Heart left ventricle (tissue), 13 donors: Measurements from ENCODE around the gene JPH3.

Experiments used
- POLR2A ChIP-seq, 2 donors: fragments of 450-650 bp; IDR thresholded peaks; one replicate each; pipeline ENCODE4 v1.6.1; 2017; ENCODE audit warnings: antibody characterized with exemption in 2 of 2, mild to moderate bottlenecking in 2 of 2, moderate library complexity in 2 of 2
- TF ChIP-seq, protein P1 (sequence below), 12 donors: fragments of 200-600 bp; sonication (generic) in 4 of 12; IDR thresholded peaks; one replicate each; pipeline versions ENCODE4 v1.5.0 to v1.8.0; 2018 to 2022; ENCODE audit warnings: antibody characterized with exemption in 12 of 12, mild to moderate bottlenecking in 5 of 12
- donor health status: ischemic (EF 13 %, LVEDD 7.1; RV severe dilation, severe dysfunction).
- donor health status: DM: no; HTN: yes; CAD: no.
- donor health status: DM: no; HTN: no; CAD: no.
- donor health status: ischemic (EF 25% LVEDD 6.9; RV normal size, moderate dysfunction).
- donor health status: ischemic (EF 25% LVEDD 5.7; RV mildly dilated, moderate dysfunction).
- donor health status: ischemic (EF 35%, LVEDD 5.7; RV mildly dilated, moderate dysfunction).
- donor health status: nonischemic (EF 11% LVEDD 7.7; RV severe dilation, severe dysfunction).
- donor health status: DM: yes; HTN: yes; CAD: no.
- donor health status: PGD.
- donor health status: ischemic (EF 29% LVEDD 5.4; RV normal size, mild dysfunction).
- donor health status: nonischemic (EF 23%, LVEDD 6.1; RV moderate dilation, normal function).

DNA sequence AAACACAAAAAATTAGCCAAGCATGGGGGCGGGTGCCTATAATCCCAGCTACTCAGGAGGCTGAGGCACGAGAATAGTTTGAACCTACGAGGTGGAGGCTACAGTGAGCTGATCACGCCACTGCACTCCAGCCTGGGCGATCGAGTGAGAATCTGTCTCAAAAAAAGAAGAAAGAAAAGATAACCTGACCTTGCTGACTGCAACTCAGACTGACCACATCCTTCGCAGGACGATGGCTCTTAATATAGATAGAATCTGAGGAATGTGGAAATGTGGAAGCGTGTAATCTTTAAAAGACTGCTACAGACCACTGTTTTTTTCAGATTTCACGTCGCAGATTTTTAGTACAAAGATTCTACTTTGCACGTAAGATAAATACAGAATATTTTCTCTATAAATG is 125.7 kb downstream of the JPH3 start:
- TF ChIP-seq, protein P1, sequence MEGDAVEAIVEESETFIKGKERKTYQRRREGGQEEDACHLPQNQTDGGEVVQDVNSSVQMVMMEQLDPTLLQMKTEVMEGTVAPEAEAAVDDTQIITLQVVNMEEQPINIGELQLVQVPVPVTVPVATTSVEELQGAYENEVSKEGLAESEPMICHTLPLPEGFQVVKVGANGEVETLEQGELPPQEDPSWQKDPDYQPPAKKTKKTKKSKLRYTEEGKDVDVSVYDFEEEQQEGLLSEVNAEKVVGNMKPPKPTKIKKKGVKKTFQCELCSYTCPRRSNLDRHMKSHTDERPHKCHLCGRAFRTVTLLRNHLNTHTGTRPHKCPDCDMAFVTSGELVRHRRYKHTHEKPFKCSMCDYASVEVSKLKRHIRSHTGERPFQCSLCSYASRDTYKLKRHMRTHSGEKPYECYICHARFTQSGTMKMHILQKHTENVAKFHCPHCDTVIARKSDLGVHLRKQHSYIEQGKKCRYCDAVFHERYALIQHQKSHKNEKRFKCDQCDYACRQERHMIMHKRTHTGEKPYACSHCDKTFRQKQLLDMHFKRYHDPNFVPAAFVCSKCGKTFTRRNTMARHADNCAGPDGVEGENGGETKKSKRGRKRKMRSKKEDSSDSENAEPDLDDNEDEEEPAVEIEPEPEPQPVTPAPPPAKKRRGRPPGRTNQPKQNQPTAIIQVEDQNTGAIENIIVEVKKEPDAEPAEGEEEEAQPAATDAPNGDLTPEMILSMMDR (IDR thresholded peaks at IDR 0.05), result no peak
- no peak for TF ChIP-seq POLR2A (IDR thresholded peaks at IDR 0.05)
